GM21390 (cell line): Measurements from ENCODE around the gene DTHD1.

Experiments
- ATAC-seq: cut with Tn5 transposase; IDR thresholded peaks from one replicate; pipeline ENCODE4 v1.9.1; 2021; ENCODE audit not compliant: unreplicated experiment

Gene DTHD1

DNA sequence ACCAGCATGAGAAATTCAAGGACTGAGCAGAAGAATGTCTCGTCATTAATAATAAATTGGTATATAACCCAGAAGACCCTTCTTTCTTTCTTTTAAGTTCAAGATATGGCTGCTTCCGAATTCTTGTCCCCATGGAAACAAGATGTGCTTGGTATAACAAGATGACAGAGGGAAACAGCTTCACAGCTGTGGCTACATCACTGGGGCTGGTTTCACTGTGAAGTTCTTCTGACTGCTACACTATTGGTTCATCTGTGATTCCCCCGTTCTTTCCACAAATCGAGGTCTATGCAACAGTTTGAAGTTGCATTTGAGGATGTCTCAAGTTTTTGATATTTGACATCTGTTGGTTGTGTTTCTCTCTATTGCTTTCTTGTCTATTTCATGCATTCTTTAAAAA, 12.3 kb upstream of the DTHD1 start:
- ATAC-seq, result no peak

DNA sequence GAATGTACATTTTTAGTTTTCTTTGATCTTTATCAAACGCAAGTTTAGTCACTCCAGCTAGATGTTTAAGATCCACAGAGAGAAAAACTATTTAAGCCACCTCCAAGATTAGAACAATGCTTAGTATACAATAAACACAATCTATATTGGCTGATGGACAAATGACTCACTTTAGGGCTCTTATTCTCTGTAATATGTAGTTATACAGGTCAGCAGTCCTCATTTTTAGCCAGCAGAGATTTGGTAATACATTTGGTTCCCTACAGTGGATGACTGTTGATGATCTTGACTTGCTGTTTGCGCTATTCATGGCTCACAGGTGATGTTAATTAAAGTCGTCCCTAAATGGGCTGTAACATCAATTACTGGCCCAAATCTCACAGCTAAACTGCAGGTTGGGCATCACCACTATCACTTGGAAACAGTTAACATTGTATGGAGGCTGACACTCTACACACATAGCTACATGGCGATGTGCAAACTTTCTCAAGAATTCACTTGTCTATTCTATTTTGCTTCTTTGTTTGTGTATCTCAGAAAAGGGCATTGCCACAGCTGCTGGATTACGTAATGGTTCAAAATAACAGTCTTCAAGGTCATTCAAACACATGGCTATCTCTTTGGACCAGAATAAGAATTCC, 11.8 kb upstream of the DTHD1 start:
- no peak for ATAC-seq

DNA sequence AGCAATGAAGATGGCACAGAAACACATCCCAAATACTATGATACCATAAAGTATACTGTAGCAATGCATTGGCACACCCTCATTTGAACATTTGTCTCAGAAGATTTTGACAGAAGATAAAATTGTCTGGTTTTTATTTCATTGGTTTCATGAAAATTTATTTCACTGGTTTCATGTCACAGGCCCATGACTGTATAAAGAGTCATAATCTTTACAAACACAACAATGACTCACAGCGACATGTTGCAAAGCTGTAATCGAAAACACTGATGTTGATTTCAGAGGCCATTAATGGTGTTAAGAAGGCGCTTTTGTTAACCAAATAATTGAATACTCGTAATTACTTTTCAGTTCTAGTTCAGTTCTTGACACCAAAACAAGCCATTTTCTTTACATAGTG, 8.1 kb upstream of the DTHD1 start:
- no peak for ATAC-seq

DNA sequence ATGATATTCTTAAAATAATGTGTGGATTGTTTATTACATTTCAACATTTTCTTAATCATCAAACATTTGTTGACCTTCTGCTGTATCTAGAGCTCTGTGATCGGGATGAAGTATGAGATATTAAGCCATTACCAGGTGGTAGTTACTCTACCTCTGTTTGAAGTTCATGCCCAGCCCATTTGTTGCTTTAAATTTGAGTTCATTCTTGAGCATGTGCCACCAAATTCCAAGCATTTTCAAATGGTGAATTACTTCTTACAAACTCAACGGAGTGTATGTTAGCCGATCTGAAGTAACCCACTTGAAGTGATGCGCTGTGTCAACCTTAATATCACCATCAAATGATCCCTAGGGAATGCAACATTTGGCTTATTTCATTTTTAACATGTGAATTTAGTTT, 7.3 kb upstream of the DTHD1 start:
- no peak for ATAC-seq

DNA sequence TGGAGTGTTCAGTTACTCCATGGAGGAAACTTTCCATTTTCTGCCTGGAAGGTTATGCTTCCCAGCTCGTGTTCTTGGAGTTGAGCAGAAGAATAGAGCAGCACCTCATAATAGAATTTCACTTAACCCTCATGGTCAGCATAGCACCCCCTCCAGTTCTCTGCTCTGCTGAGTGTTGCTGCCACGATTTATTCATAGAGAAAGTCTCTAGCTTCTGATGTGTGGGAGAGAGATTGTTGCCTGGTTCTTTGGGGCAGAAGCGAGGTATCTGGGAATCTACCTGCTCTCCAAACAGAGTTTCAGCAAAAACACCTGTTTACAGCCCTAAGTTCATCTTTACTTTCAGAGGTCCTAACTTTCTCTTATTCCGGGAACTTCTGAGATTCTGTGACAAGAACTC, 3.9 kb upstream of the DTHD1 start:
- ATAC-seq, result no peak

DNA sequence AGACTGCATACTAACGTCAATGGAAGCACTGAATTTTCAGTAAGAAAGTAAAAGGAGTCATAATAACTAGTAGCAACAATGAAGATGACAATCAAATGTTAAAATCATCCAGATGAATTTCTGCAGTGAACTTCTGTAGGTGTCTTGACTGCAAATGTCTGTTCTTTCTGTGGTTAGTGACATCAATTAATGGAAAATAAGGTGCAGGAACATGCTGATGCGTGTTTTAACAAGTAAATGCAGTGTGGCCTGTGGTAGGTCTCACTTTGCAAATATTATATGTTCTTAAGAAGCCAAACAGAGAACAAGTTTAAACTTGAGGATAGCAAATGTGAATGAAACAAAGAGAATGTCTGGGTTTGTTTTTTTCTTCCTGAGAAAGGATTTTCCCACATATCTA, 2.6 kb upstream of the DTHD1 start:
- no peak for ATAC-seq

DNA sequence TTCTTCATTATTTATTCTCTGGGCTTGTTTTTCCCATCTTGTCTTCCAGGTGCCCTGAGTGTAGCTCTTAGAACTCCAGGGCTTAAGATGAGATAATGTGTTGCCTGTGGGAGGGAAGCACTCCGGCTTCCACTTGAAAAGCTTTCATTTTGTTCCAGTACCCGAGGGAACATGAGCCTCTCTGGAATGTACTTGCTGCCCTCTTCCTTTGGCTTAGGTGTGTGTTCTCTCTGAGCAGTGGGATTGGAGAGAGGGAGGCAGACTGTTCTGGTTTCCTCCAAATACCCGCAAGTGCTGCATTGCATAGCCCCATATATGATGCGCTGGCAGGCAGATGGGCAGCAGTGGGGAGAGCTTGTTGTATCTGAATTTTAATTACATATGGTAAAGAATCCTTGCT, 861 bp upstream of the DTHD1 start:
- ATAC-seq, result no peak

DNA sequence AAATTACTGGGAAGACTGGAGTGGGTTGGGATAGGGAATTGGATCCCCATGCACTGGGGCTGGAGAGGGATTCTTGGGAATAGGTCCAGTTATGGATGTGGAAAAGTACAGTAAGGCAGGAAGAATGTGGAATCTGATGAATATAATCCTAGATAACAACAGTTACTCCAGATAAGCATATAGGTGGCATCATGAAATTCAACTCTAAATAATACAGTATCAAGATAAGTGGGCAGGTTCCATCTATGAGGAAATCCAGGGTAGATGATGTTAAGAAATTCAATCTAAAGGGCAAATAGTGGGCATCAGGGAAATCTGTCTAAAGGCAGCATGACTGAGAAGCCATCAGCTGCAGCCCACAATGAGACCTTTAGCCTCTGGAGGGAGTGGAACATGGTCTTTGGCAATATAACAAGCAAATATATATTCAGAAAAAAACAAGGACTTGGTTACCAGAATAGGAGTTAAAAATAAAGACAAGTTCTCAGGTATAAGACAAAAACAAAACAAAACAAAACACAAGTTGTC, 1.2 kb downstream of the DTHD1 start:
- no peak for ATAC-seq

DNA sequence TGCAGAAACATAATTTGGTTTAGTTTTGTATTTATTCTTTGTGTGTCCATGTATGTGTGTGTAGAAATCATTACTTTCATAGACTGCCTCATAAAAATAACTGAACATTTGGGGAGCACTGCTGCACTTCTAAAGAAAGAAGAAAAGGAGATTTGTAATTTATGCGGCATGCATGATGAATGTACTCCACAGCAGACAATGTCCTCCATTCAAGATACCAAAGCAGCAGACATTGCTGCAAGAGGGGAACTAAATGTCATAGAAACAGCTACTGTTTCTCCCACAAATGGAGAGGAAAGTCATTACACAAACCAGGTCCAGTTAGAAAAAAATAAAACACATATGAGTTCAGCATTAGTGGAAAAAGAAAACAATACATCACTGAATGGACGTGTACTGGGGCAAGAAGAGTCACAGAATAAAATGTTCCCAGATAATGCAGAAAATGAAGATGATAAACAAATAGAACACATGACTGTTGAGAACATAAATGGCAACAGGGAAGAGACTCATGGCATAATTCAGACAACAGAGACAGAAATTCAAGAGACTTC, 2.6 kb downstream of the DTHD1 start:
- no peak for ATAC-seq

DNA sequence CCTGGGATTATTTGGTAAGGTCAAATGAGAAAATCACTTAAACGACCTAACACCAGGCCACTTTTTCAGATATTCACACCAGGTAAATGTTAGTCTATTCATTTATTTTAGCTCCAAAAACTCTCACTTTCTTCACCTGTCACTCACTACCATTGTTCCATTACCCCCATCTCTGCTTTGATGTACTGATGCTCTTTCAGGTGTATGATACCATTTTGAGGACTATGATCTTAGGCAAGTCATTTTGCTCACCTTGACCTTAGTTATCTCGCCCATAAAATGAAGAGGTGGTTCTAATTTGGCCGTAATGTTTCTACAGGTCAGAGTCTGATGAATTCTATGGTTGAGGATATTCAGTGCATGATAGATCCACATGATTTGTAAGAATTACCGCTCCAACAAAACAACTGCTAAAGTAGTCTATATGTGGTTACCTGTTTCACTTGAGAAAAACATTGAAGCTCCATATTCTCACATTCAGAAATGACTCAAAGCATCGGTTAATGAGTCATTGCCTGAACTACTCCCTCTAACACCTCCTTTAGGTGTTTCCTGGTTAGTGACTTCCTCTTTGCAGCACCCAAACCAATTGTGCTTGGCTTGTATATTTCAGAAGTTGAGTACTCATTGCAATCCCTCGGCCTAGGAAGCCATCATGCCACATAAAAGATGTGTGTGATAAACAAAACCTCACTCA, 4.5 kb downstream of the DTHD1 start:
- peak; percentile 97 for ATAC-seq

DNA sequence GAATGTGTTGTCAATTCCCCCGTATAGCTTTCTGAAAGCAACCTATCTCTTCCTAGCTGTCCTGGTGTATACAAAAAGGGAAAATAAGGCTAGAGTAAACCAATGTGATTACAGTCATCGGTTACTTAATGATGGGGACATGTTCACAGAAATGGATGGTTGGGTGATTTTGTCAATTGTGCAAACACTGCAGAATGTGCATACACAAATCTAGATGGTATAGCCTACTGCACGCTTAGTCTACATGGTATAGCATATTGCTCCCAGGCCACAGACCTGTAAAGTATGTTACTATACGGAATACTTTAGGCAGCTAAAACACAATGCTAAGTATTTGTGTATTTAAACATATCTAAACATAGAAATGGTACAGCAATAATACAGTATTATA, 5.1 kb downstream of the DTHD1 start:
- peak; percentile 34 for ATAC-seq

DNA sequence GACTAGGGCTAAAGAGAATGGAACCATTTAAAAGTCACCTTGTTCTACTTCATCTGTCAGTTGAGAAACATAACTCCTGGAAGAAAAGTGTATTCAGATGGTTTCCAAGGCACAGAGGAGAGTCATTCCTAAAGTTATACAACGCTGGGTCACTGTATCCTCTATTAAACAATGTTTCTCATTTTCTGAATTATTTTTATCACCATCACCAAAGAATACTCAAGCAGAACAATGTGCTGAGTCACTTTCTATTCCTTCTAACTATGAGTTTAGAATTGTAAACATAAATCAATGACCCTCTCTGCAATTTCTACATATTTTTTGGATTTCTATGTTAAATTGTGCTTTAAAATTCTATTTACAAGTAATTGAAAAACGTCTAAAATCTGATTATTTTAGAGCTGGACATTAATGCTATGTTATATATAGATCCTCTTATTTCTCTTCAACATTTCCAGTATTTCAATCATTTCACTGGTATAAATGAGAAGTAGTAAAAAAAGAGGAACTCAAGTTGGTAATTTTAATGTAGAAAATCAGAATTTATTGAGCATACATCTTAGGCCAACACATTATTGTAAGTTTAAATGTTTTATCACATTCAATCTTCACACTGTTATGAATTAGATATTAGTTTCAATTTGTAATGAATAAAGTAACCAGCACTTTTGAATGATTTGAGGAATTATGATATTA, 7.5 kb downstream of the DTHD1 start:
- no peak for ATAC-seq

DNA sequence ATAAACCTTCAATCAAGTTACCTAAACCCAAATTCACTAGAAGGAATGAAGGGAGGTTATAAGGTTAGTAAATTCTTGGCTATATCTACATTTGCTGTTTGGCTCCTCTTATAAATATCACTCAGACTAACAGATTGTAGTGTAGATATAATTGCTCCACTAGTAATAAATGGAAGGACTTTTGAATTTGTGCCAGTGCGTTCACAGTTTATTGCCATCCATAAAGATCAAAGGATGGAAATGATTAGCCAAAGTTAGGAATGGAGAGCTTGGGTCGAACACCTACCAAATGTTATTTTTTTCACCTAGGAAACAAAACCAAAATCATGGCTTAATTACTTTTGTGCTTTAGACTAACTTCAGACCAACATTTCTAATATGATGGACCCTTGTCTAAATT, 9.2 kb downstream of the DTHD1 start:
- no peak for ATAC-seq

DNA sequence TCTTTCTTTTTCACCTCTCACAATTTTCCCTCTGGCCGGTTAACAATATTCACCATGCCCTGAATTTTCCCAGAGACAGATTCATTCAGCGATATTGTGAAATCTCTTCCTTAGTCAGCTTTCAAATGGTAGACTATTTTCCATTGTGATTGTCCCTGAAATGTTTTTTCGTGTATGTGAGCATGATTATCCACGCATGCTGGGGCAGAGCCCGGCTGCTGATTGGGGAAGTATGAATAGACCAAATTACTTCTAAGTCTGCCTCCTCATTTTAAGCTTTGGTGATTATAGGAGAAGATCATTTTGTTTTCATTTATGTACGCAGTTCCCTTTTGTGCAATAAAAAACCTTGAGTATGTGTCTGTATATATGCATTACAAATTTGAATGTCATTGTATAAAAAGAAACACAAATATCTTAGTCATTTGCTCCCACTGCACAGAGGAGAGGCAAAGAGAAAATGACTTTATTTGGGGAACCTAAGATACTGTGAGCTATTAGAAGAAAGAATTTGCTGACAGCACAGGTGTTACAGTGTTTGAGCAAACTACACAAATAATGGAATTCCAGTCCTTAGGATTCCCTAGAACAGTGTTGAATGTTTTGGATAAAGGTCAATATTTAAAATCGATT, 11.3 kb downstream of the DTHD1 start:
- no peak for ATAC-seq

DNA sequence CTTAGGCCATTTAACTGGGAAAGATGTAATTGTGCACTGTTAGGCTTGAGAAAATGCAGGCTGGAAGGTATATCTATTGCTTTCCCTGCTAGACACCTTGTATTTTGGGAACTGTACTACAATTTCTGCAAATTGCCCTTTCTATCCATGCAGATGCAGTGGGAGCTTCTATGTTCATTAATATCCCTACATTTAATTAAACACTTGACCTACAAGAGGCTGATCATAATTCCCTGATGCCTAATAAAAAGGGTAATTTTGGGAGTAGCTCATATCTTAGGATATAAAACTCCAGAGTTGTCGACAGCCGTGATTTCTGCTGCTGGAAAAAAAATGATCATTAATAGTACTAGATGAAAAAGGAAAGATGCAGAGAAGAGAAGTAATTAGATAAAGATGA, 19.7 kb downstream of the DTHD1 start:
- no peak for ATAC-seq

DNA sequence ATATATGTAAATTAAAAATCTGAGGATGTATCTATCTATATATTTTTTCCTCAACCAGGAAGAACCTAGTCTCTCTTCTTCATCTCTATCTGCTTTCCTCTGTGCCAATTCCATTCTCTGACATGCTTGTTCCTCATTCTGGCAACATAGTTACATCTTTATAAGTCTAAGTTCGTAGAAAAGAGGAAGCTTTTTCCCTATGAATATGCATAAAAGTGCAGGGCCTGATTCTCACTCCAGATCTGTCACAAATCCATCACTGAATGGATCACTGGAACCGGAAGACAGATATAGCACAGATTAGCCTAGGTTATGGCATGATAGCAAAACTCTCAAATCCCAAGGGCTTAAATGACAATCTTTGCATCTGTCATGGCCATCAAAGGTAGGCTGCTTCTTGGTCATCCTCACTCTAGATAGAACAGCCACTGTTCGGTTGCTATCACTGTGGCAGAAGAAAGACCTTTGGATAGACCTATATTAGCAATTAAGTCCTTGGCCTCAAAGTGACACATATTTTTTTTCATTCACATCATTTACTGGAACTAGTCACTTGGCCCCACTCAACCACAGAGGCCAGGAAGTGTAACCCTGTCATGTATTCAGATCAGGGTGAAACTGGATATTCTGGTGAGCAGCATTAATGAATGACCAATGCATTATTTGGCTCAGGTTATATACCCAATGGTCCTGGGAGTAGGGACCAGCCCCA, 22.2 kb downstream of the DTHD1 start:
- peak; percentile 93 for ATAC-seq

DNA sequence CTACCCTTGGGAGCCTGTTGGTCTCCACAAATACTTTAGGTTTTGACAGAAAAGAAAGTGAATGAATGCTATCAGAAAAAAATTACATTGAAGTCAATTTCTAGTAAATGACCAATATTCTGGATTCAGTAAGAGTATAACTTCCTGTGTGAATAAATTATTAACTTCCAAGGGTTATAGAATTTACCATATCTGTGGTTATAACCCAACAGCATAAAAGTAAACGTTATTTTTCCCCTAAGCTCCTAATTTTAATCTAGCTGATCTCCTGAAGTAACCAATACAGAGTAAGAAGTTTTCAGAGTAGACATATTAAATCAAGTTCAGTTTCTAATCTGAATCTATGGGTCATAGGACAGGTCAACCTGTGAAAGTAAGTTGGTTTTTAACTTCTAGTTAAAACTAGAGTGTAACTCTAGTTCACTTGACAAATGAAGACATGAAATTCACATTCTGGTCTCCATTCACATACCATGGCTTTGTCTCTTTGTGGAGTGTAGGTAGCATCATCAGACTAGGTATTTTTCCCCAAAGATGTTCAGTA, 22.8 kb downstream of the DTHD1 start:
- ATAC-seq, result no peak

DNA sequence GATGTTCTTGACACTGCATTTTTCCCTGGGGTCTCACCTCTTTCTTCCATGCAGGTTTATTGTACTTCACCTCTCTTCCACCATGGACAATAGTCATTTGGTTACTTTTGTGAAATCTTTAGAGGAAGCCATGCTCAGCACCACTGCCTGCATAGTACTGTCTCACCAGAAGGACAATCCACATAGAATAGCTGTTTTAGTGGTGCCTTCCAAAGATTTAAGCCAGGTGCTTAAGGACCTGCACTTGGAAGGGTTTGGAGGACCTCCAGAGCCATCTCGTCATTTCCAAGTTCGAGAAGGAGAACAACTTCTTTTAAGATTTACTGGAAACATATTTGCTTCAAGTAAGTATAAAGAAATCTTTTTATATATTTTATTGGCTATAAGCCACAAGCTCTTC, 26.7 kb downstream of the DTHD1 start:
- ATAC-seq, result no peak

DNA sequence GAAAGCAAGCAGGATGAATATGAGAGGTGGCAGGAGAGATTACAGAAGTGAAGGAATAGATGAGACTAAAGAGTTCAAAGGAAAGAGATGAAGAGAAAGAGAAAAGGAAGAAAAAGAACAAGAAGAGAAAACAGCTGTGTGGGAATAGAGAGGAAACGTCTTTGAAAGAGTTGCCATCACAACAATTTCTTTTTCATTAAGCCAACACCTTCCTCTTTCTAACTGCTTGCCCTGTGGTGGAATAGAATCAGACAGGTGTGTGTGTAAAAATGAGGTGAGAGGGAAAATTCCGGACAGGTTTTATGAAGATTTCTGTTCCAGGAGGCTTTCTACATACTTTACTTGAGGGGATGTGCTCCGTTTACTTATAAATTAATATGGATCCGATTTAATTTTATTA, 28.8 kb downstream of the DTHD1 start:
- no peak for ATAC-seq

DNA sequence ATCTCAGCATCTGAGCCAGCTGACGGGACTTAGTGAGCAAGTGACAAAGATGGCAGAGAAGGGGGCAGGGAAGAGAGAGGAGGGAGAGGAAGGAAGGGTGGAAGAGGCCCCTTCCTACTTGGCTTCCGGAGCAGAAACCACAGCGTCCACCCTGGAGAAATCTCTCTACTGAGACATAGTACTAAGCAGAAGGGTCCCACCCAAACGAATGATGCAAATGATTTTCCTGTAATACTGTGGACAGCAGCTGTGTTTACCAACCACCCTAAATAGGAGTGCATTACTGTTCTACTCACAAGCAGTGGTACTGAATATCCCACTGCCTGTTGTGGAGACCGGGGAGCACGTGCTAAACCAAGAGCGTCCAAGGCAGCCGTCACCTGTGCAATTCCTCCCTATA, 29.4 kb downstream of the DTHD1 start:
- ATAC-seq, result peak; percentile 89

DNA sequence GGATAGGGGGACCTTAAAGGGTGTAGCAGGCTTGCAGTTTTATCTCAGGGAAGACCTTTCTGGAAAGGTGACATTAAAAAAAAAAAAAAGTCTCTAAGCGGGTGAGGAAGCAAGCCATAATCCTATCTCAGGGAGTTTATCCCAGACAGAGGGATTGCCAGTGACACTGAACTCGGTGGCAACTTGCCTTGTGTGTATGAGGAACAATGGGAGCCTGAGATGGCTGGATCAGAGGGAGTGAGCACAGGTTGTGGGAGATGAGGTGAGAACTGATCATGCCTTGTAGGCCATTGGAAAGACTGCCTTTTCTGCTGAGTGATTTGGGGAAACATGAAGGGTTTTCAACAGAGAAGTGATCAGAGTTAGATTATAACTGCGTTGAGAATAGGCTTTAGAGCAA, 31.1 kb downstream of the DTHD1 start:
- no peak for ATAC-seq
